ENCODE data around the gene PPM1H.

- TF ChIP-seq, protein P1, sequence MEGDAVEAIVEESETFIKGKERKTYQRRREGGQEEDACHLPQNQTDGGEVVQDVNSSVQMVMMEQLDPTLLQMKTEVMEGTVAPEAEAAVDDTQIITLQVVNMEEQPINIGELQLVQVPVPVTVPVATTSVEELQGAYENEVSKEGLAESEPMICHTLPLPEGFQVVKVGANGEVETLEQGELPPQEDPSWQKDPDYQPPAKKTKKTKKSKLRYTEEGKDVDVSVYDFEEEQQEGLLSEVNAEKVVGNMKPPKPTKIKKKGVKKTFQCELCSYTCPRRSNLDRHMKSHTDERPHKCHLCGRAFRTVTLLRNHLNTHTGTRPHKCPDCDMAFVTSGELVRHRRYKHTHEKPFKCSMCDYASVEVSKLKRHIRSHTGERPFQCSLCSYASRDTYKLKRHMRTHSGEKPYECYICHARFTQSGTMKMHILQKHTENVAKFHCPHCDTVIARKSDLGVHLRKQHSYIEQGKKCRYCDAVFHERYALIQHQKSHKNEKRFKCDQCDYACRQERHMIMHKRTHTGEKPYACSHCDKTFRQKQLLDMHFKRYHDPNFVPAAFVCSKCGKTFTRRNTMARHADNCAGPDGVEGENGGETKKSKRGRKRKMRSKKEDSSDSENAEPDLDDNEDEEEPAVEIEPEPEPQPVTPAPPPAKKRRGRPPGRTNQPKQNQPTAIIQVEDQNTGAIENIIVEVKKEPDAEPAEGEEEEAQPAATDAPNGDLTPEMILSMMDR (IDR thresholded peaks at IDR 0.05): no peak
- no peak for TF ChIP-seq EZH2 (IDR thresholded peaks at IDR 0.05; ENCODE audit: borderline replicate concordance, insufficient read depth, low read depth, low read length, poor library complexity, severe bottlenecking)
Observed at GRCh38 chr12:62691309-62691708, 243.6 kb downstream of the PPM1H start.

Data from B cell (primary cell).